Measurements from ENCODE around the gene OSBPL10.

Gene OSBPL10

GRCh38 chr3:31880482-31881078 is 100.5 kb downstream of the OSBPL10 start:
- TF ChIP-seq ZFX (IDR thresholded peaks at IDR 0.05; ENCODE audit: borderline replicate concordance) (no peak), CTCF (IDR thresholded peaks at IDR 0.05) (no peak)
- no peak overlapping the region for H3K27ac ChIP-seq

GRCh38 chr3:31880020-31880419 is 101.0 kb downstream of the OSBPL10 start:
- no peak for TF ChIP-seq CTCF (IDR thresholded peaks at IDR 0.05)
- no peak for TF ChIP-seq ZFX (IDR thresholded peaks at IDR 0.05; ENCODE audit: borderline replicate concordance)
- H3K27ac ChIP-seq: no peak overlapping the region

- no peak overlapping the region for H3K27ac ChIP-seq
- TF ChIP-seq ZFX (IDR thresholded peaks at IDR 0.05; ENCODE audit: borderline replicate concordance): no peak
- no peak for TF ChIP-seq CTCF (IDR thresholded peaks at IDR 0.05)
Observed at GRCh38 chr3:31879365-31879764, 101.7 kb downstream of the OSBPL10 start.

GRCh38 chr3:31878231-31878838 is 102.7 kb downstream of the OSBPL10 start:
- no peak for TF ChIP-seq ZFX (IDR thresholded peaks at IDR 0.05; ENCODE audit: borderline replicate concordance)
- TF ChIP-seq CTCF (IDR thresholded peaks at IDR 0.05): no peak
- H3K27ac ChIP-seq: no peak overlapping the region

GRCh38 chr3:31876331-31876730 is 104.7 kb downstream of the OSBPL10 start:
- no peak overlapping the region for H3K27ac ChIP-seq

GRCh38 chr3:31875437-31875836 is 105.6 kb downstream of the OSBPL10 start:
- H3K27ac ChIP-seq: no peak overlapping the region
- TF ChIP-seq ZFX (IDR thresholded peaks at IDR 0.05; ENCODE audit: borderline replicate concordance) (no peak), CTCF (IDR thresholded peaks at IDR 0.05) (no peak)

More at GRCh38 chr3:31876331-31876730, 104.7 kb downstream of the OSBPL10 start:
- TF ChIP-seq CTCF (IDR thresholded peaks at IDR 0.05) (no peak), ZFX (IDR thresholded peaks at IDR 0.05; ENCODE audit: borderline replicate concordance) (no peak)

GRCh38 chr3:31873254-31873820 is 107.7 kb downstream of the OSBPL10 start:
- H3K27ac ChIP-seq: no peak overlapping the region
- no peak for TF ChIP-seq ZFX (IDR thresholded peaks at IDR 0.05; ENCODE audit: borderline replicate concordance)
